SHP77 (cell line): ENCODE results near the gene LEFTY1.
"Not testable (repeated sequence)": the region's sequence is repeated elsewhere in the genome, so short reads cannot be mapped to it uniquely, and the experiment has no call there.

Experiments used
- DNase-seq, 2 experiments: peaks; one replicate each; lab custom pipeline; 2025; lab: John Stamatoyannopoulos, UW

The LEFTY1 gene

GRCh38 chr1:225888898-225889601 lies at the start of gene LEFTY1:
LEFTY1 (minus strand) TSS chr1:225889146; CDS start chr1:225889066, 80 bp downstream.
- no peak for DNase-seq

GRCh38 chr1:225937048-225937968 lies 48.4 kb upstream of the LEFTY1 start:
- no peak for DNase-seq

GRCh38 chr1:225936523-225936922 lies 47.6 kb upstream of the LEFTY1 start:
- no peak for DNase-seq

GRCh38 chr1:225936086-225936485 lies 47.1 kb upstream of the LEFTY1 start:
- not testable (repeated sequence) for DNase-seq

- no peak for DNase-seq
These were observed 45.8 kb upstream of the LEFTY1 start for GRCh38 chr1:225934711-225935110.

GRCh38 chr1:225933072-225933471 lies 44.1 kb upstream of the LEFTY1 start:
- DNase-seq: no peak

- DNase-seq: no peak
These were observed 42.6 kb upstream of the LEFTY1 start for GRCh38 chr1:225931270-225932136.

GRCh38 chr1:225930566-225930965 lies 41.6 kb upstream of the LEFTY1 start:
- DNase-seq: no peak

GRCh38 chr1:225929462-225929861 lies 40.5 kb upstream of the LEFTY1 start:
- DNase-seq: not testable (repeated sequence)

GRCh38 chr1:225928186-225929175 lies 39.5 kb upstream of the LEFTY1 start:
- DNase-seq: no peak

GRCh38 chr1:225926551-225927113 lies 37.7 kb upstream of the LEFTY1 start:
- DNase-seq: no peak

- peak; percentile 93 to 95 for DNase-seq
These were observed 35.0 kb upstream of the LEFTY1 start, which contains the start of gene PYCR2 for GRCh38 chr1:225923692-225924555. PYCR2 (minus strand) TSS chr1:225924250; CDS start chr1:225924110, 140 bp downstream.

GRCh38 chr1:225923381-225923691 lies 34.4 kb upstream of the LEFTY1 start:
- DNase-seq: no peak

GRCh38 chr1:225921734-225922709 lies 33.1 kb upstream of the LEFTY1 start:
- DNase-seq: no peak

GRCh38 chr1:225919906-225920305 lies 31.0 kb upstream of the LEFTY1 start:
- peak in 1 of 2 experiments; percentile 28 for DNase-seq

GRCh38 chr1:225918280-225918679 lies 29.3 kb upstream of the LEFTY1 start:
- DNase-seq: no peak

GRCh38 chr1:225917536-225917935 lies 28.6 kb upstream of the LEFTY1 start:
- DNase-seq: no peak

GRCh38 chr1:225917101-225917500 lies 28.2 kb upstream of the LEFTY1 start:
- DNase-seq: no peak
